Endothelial cell of umbilical vein (primary cell): ENCODE results near the gene NRCAM. TPM values are rescaled to one million over a fixed set of nuclear protein-coding genes. Genes with fewer than 3 reads are reported as not detected.

Experiments
- BruUV-seq: library from RNA; stranded (reverse); fragments of 400-500 nt; replicated peaks from 2 replicates; lab custom pipeline; 2021; lab: Mats Ljungman, UMichigan
- CTCF ChIA-PET: fragments of 300-600, 350-600 bp; sonication (Branson Sonifier 250); formaldehyde crosslinking; loops from one replicate; lab custom pipeline; 2021; ENCODE audit warnings: antibody characterized with exemption, inconsistent platforms; lab: Charles Lee
- POLR2A ChIA-PET: fragments of 300-600, 350-600 bp; sonication (Branson Sonifier 250); formaldehyde crosslinking; loops from one replicate; lab custom pipeline; 2021; ENCODE audit warnings: antibody characterized with exemption, inconsistent platforms; lab: Charles Lee
- DNase-seq: peaks from one replicate; pipeline ENCODE4 v3.0.0-alpha.2; 2011; ENCODE audit warnings: low read depth, low spot score
- FAIRE-seq: peaks from 2 replicates; lab custom pipeline; 2011; peaks lifted over from hg19 to GRCh38; lab: Jason Lieb, UNC
- H2AFZ ChIP-seq: 2 replicates; pipeline ENCODE4 v1.6.0; 2012; ENCODE audit warnings: low read depth, low read length, control low read depth, inconsistent platforms
- H3K27ac ChIP-seq: 2 replicates; pipeline ENCODE4 v1.5.1; 2011; ENCODE audit warnings: low read depth, mild to moderate bottlenecking, control low read depth, low read length, moderate library complexity; ENCODE audit not compliant: insufficient read depth
- H3K27me3 ChIP-seq, 2 experiments: 2 replicates each; pipeline versions ENCODE4 v1.6.0 to v1.6.1; 2011; ENCODE audit warnings: low read length in 2 of 2, mixed read lengths in 1 of 2; ENCODE audit not compliant: control insufficient read depth in 2 of 2, insufficient read depth in 2 of 2
- H3K36me3 ChIP-seq, 2 experiments: 2 replicates in 1 of 2; 3 replicates in 1 of 2; pipeline ENCODE4 v1.5.1; 2011; ENCODE audit warnings: low read length in 2 of 2, mild to moderate bottlenecking in 1 of 2, moderate library complexity in 1 of 2; ENCODE audit not compliant: control insufficient read depth in 2 of 2, insufficient read depth in 2 of 2; ENCODE audit errors: extremely low read depth in 1 of 2
- H3K4me1 ChIP-seq: 3 replicates; pipeline ENCODE4 v1.5.1; 2011; ENCODE audit warnings: mild to moderate bottlenecking, low read length; ENCODE audit not compliant: control insufficient read depth, insufficient read depth; ENCODE audit errors: extremely low read depth
- H3K4me2 ChIP-seq: 2 replicates; pipeline ENCODE4 v1.6.1; 2011; ENCODE audit warnings: low read length, control low read depth, mixed read lengths; ENCODE audit not compliant: insufficient read depth
- H3K4me3 ChIP-seq, 3 experiments: fragments of 200-600 bp in 1 of 3; sonication (generic), shearing (Covaris generic) in 1 of 3; replicated peaks in 1 of 3; 2 replicates each; pipeline ENCODE4 v1.5.1; 2011 to 2016; ENCODE audit warnings: control low read depth in 3 of 3, low read length in 3 of 3, mild to moderate bottlenecking in 2 of 3, inconsistent platforms in 1 of 3, low read depth in 1 of 3, moderate library complexity in 1 of 3; ENCODE audit not compliant: insufficient read depth in 1 of 3
- H3K79me2 ChIP-seq: 2 replicates; pipeline ENCODE4 v1.6.0; 2012; ENCODE audit warnings: low read length, inconsistent platforms; ENCODE audit not compliant: control insufficient read depth, insufficient read depth
- H3K9ac ChIP-seq: replicated peaks from 2 replicates; pipeline ENCODE3; 2011; ENCODE audit warnings: low read length, control low read depth; ENCODE audit not compliant: insufficient read depth; ENCODE audit errors: extremely low read depth
- H3K9me1 ChIP-seq: replicated peaks from 3 replicates; pipeline ENCODE4 v1.6.0; 2011; ENCODE audit warnings: mild to moderate bottlenecking, low read length; ENCODE audit not compliant: control insufficient read depth, insufficient read depth; ENCODE audit errors: extremely low read depth
- H3K9me3 ChIP-seq: replicated peaks from 2 replicates; pipeline ENCODE4 v1.5.1; 2012; ENCODE audit warnings: low read length, inconsistent platforms; ENCODE audit not compliant: control insufficient read depth, insufficient read depth
- H4K20me1 ChIP-seq: replicated peaks from 2 replicates; pipeline ENCODE3; 2011; ENCODE audit warnings: mild to moderate bottlenecking, low read length; ENCODE audit not compliant: control insufficient read depth, insufficient read depth; ENCODE audit errors: extremely low read depth
- EZH2 ChIP-seq: IDR thresholded peaks from 2 replicates; pipeline ENCODE4 v1.6.1; 2012; ENCODE audit warnings: borderline replicate concordance, low read depth, mild to moderate bottlenecking, moderate library complexity, low read length, inconsistent platforms; ENCODE audit not compliant: severe bottlenecking
- FOS ChIP-seq: IDR thresholded peaks from 2 replicates; pipeline ENCODE4 v1.6.1; 2011; ENCODE audit warnings: mild to moderate bottlenecking, low read length, moderate library complexity, borderline replicate concordance; ENCODE audit not compliant: insufficient read depth
- GATA2 ChIP-seq: IDR thresholded peaks from 2 replicates; pipeline ENCODE4 v1.7.0; 2011; ENCODE audit warnings: low read depth, mild to moderate bottlenecking, moderate library complexity, mixed read lengths, low read length; ENCODE audit not compliant: insufficient read length, insufficient read depth
- JUN ChIP-seq: IDR thresholded peaks from 2 replicates; pipeline ENCODE4 v1.6.1; 2011; ENCODE audit warnings: borderline replicate concordance, low read depth; ENCODE audit not compliant: insufficient read length, insufficient read depth
- MYC ChIP-seq: IDR thresholded peaks from one replicate; pipeline ENCODE4 v1.6.1; 2011; ENCODE audit warnings: mild to moderate bottlenecking, low read depth, low read length
- POLR2A ChIP-seq: IDR thresholded peaks from 2 replicates; pipeline ENCODE4 v1.6.1; 2012; ENCODE audit warnings: low read depth, mild to moderate bottlenecking, control low read depth, low read length
- POLR2AphosphoS5 ChIP-seq: IDR thresholded peaks from 2 replicates; pipeline ENCODE4 v1.6.1; 2012; ENCODE audit warnings: low read depth, mild to moderate bottlenecking, control low read depth, low read length, moderate library complexity; ENCODE audit not compliant: insufficient read depth
- dilution Hi-C: fragments of 300-500 bp; cut with MboI; formaldehyde crosslinking; loops from one replicate; pipeline ENCODE4 v1.15.0; 2019; ENCODE audit warnings: low sequenced_read_pairs; ENCODE audit not compliant: extremely low pct_ligation_motif_present
- intact Hi-C: fragments of 100-400 bp; cut with micrococcal nuclease; formaldehyde crosslinking; loops from one replicate; pipeline ENCODE4 v1.10.0; 2022
- polyA plus RNA-seq, 4 experiments: library from polyadenylated mRNA; depleted of rRNA in 3 of 4; stranded (reverse) in 3 of 4; unstranded in 1 of 4; fragments of >200 nt; gene quantifications; 2 replicates each; pipeline versions ENCODE4 v1.2.1 to v1.2.3, GENCODE V29; 2011 to 2012; ENCODE audit warnings: missing spikeins in 1 of 4
- total RNA-seq: library from RNA; stranded (reverse); gene quantifications from 2 replicates; pipeline ENCODE4 v1.2.3, GENCODE V29; 2021
- TF ChIP-seq, protein P1 (sequence below), 2 donors: IDR thresholded peaks; 1 replicate in 1 of 2; 2 replicates in 1 of 2; pipeline ENCODE4 v1.5.1; 2011; ENCODE audit warnings: low read length in 2 of 2, mild to moderate bottlenecking in 2 of 2, moderate library complexity in 2 of 2, control low read depth in 1 of 2, inconsistent platforms in 1 of 2, low read depth in 1 of 2; ENCODE audit not compliant: insufficient read depth in 1 of 2; ENCODE audit errors: extremely low read depth in 1 of 2
- TF ChIP-seq, protein P2 (sequence below): IDR thresholded peaks from 2 replicates; pipeline ENCODE4 v1.6.1; 2011; ENCODE audit not compliant: insufficient read depth, insufficient read length

NRCAM gene
- total and polyA plus RNA-seq, 2 donors (not counting 3 experiments of a cell fraction or from before 2014, with no cell fraction given), result 26.0 to 47.6 TPM

DNA sequence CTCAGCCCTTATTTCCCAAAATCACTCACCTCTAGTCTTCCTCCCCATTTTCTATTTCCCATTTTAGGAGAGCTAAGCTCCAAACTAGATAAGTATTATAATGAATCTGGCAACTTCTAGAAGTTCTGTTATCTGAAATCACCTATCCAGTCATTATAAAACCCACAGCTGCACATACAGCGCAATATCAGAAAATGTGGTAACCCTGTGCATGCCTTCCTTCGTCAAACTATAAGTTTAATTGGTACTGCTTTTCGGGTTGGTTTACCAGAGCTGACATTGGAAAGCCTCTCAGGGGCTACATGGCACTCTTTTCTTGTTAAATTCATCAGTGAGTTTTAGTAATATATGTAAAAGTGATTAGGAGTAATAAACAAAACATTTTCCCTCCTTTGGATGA is 327.7 kb downstream of the NRCAM start:
- Histone ChIP-seq H3K4me1 (peaks cover 2% of the 10 kb centered on the region), H3K9me1 (no peaks in the 10 kb centered on the region), H3K36me3 (no peaks in the 10 kb centered on the region), H3K79me2 (no peaks in the 10 kb centered on the region), H3K9me3 (no peaks in the 10 kb centered on the region), H3K4me3 (no peak overlapping the region), H3K27ac (no peak overlapping the region), H3K9ac (no peak overlapping the region), H4K20me1 (no peaks in the 10 kb centered on the region), H3K27me3 (no peaks in the 10 kb centered on the region), H2AFZ (no peak overlapping the region), H3K4me2 (no peak overlapping the region)
- POLR2A ChIA-PET, result no interaction called here
- TF ChIP-seq MYC, result no peak
- no peak for TF ChIP-seq POLR2A
- TF ChIP-seq, protein P1, sequence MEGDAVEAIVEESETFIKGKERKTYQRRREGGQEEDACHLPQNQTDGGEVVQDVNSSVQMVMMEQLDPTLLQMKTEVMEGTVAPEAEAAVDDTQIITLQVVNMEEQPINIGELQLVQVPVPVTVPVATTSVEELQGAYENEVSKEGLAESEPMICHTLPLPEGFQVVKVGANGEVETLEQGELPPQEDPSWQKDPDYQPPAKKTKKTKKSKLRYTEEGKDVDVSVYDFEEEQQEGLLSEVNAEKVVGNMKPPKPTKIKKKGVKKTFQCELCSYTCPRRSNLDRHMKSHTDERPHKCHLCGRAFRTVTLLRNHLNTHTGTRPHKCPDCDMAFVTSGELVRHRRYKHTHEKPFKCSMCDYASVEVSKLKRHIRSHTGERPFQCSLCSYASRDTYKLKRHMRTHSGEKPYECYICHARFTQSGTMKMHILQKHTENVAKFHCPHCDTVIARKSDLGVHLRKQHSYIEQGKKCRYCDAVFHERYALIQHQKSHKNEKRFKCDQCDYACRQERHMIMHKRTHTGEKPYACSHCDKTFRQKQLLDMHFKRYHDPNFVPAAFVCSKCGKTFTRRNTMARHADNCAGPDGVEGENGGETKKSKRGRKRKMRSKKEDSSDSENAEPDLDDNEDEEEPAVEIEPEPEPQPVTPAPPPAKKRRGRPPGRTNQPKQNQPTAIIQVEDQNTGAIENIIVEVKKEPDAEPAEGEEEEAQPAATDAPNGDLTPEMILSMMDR (IDR thresholded peaks at IDR 0.05; ENCODE audit: extremely low read depth in 1 of 2, insufficient read depth in 1 of 2, low read depth in 1 of 2, low read length in 2 of 2), result no peak
- TF ChIP-seq, protein P2, sequence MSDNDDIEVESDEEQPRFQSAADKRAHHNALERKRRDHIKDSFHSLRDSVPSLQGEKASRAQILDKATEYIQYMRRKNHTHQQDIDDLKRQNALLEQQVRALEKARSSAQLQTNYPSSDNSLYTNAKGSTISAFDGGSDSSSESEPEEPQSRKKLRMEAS, result no peak
- TF ChIP-seq FOS, result no peak
- TF ChIP-seq EZH2, result no peak
- TF ChIP-seq POLR2AphosphoS5, result no peak
- TF ChIP-seq JUN, result no peak
- no peak for TF ChIP-seq GATA2
- BruUV-seq, result no TSS peak
- CTCF ChIA-PET, result interaction anchor here (1.1 to 3.1 kb wide), 2 partner anchors 17 to 113 kb away, joined by 3 to 9 read pairs; no protein-coding TSS in a partner anchor
- intact Hi-C loops, result no loop called here
- FAIRE-seq, result no peak
- dilution Hi-C loops, result no loop called here
- no peak for DNase-seq
